NCI-H2081 treated with DMSO at 0.1 percent for 48 hours (cell line): ENCODE measurements around the gene EFNA5.

Experiments
- DNase-seq: peaks from one replicate; lab custom pipeline; 2025; lab: John Stamatoyannopoulos, UW

EFNA5 gene

DNA sequence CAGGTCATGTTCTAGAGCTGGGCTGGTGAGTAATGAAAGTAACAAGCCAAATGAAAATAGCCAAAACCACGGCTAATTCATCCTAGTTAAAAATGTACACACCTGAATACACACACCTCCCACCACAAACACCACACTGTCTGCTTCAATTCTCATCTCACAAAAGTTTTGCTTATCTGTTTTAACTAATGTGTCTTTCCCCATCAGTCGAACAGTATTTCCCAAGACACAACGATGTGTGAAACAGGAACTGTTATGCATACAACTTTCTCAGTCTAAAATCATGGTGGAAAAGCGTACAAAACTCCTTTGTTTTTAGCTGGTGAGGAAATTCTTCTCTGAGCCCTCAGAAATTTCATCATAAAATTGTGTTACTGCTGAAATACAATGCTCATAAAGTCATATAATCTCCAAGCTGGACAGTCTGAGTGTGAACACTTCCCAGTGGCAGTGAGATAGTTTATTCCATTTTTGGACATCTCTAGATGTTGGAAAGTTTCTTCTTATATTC is 242.4 kb downstream of the EFNA5 start:
- no peak for DNase-seq

- no peak for DNase-seq
These were observed 243.9 kb downstream of the EFNA5 start for GRCh38 chr5:107426872-107427271.

DNA sequence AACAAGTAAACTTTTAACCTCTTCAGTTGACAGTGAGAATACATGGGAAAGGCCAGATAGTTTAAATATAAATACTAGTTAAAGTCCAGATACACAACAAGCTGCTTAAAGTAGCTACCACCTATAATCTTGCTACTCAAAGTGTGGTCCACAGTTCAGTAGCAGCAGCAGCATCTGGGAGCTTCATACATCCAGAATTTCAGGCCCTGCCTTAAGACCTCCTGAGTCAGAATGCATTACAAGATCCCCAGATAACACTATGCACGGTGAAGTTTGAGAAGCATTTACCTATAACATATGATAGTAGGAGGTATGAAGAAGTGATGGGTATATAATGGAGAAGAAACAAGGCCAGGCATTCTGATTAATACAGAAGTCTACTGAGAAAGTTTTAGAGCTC is 244.5 kb downstream of the EFNA5 start:
- DNase-seq = no peak

DNA sequence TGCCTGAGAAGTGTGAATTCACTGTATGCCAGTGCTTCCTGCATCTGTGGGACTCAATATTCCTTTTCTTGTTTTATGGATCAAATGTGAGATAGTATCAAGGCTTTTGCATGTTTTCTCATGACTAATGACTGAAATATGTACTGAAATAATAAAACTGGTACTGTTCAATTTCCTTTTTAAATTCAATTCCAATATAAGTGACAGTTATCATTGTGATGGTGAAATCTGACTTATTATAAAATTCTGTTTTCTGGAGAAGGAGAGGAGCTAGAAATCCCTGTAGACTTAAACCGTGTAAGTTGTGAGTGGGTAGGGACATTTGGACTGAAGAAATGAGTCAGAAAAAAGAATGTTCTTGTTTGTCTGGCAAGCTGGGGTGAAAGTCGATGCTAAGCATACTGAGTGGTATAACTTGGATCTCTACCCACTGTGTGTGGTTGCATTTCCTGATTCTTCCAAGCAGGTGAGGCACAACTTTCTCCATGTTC is 245.2 kb downstream of the EFNA5 start:
- no peak for DNase-seq

DNA sequence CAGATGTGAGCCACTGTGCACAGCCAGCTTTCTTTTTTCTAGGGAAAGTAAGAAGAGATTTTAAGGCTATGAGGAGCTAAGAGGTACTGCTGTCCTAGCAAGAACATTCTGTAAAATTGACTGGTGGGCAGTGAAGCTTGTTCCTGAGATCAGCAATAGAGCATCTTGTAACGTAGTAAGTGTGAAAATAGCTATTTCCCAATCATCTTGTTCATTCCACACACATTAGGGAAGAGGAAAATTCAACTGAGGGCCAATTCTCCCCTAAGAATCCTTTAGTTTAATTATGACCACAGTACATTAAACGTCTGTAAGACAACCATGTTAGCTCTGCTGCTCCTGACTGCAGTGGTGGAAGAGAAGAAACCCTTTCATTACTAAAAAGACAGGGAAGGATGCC is 246.2 kb downstream of the EFNA5 start:
- DNase-seq = no peak

DNA sequence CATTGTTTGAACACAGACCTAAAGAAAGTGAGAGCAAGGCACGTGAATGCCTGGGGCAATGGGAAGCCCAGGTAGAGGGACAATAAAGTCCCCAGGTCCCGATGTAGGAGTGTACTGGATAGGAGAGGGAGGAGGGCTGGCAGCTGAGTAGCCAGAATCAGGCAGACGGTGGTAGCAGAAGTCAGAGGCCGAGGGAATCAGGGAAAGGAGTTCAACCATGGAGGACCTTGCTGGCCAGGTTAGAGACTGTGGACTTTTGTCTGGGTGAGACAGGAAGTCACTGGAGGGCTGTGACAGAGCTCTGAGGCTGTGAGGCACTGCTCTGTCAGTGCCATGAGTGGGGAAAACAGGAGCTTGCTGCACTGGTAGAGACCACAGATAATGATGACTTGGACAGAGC is 248.2 kb downstream of the EFNA5 start:
- no peak for DNase-seq

GRCh38 chr5:107419498-107419897 is 251.2 kb downstream of the EFNA5 start:
- no peak for DNase-seq

DNA sequence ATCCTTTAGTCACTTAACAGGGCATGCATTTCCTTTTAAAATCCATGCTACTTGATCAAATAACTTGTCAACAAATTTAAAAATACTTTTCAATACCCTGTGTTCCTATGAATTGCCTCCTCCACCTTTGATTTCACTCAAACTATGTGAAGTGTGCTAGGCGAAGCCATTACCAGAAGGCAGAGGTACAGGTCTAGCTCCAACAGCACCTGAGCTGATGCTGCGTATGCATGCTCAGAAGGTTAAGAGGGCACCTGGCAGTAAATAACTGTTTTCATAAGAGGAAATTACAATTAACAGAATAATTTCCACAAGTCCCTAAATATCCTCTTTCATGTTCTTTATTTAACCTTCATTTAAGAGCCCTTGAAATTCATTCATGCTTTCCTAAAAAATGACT is 251.8 kb downstream of the EFNA5 start:
- DNase-seq = no peak

DNA sequence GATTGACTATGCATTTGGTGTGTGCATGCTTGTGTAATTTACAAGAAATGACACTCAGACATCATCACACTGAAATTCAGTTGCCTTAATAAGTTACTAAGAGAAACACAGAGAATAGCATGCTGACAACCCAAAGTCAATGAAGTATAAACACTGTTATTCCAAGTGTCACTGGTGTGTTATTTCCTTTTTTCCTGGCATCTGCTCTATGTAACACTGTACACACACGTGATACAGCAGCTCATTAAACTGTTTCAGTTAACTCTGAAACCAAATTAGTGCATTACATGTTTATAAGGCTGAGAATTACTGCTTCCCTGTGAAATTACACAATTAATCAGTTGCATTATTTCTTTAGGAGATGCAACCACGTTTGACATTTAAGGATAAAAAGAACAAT is 252.7 kb downstream of the EFNA5 start:
- no peak for DNase-seq

- DNase-seq = no peak
These were observed 255.0 kb downstream of the EFNA5 start for GRCh38 chr5:107415762-107416161.

- no peak for DNase-seq
These were observed 255.9 kb downstream of the EFNA5 start for GRCh38 chr5:107414802-107415201.

DNA sequence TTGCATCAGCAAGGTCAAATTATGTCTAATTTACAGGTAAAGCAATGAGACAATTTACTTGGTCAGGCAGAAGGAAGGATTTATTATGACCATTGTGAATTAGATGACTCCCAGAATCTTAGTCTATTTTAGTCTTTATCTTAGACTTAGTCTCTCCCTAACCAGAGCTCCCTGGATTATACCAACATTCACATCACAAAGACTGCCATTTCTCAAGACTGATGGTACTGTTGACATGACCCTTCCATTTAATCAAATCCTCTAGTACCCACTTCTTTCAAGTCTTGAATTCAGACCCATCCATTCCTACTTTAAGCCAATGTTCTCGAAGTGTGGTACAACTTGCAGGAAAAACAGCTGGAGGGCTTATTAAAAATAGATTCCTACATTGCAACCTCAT is 257.0 kb downstream of the EFNA5 start:
- DNase-seq = no peak

DNA sequence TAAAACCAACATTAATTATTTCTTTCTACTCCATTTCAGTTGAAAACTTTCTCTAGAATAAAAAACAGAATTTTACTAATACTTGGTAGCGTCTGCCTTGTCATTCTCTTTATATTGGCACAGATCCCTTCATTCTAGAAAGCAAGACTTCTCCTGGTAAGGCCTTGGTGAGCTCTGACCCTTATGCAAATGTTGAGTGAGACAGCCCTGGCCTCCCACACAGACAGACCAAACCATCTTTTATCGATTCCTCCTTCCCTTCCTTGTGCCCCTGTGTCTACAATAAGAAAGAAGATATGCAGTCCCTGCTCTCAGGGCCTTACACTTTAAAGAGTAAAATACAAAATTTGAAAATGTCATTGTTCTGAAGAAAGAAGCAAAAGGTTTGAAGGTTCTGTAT is 262.2 kb downstream of the EFNA5 start:
- DNase-seq = no peak

- no peak for DNase-seq
These were observed 262.9 kb downstream of the EFNA5 start for GRCh38 chr5:107407713-107408298.

DNA sequence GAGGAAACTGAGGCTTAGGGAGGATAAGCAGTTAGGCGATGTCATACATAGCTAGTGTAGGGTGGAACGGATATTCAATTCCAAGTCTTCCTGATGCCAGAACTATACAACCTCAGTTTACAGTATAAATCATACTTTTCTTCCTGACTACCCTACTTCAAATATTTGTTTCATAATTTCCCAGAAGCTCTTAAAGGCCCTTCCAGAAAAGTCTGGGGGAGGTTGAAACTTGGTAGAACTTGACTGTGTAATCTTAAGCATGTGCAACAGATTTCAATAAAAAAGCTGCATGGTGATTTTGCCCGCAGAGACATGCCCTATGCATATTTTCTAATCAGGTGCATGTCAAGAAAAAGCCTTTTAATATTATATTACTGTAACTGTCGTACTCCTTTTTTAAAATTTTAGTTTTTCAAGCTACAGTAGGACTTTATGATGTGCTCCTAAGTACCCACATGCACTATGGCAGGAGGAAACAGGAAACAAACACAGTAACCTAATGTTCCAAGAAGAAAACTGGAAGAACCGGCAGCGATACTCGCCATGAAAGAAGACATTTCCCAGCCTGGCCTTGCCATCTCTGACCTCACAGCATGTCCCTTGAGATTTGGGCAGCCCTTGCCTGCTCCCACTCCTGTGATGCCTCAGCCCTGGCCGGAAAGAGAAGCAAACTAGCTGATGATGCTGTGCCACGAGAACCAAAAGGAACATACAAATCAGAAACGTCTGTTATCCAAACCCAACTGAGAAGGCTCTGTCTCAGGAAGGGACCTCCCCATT is 266.0 kb downstream of the EFNA5 start:
- DNase-seq = no peak

DNA sequence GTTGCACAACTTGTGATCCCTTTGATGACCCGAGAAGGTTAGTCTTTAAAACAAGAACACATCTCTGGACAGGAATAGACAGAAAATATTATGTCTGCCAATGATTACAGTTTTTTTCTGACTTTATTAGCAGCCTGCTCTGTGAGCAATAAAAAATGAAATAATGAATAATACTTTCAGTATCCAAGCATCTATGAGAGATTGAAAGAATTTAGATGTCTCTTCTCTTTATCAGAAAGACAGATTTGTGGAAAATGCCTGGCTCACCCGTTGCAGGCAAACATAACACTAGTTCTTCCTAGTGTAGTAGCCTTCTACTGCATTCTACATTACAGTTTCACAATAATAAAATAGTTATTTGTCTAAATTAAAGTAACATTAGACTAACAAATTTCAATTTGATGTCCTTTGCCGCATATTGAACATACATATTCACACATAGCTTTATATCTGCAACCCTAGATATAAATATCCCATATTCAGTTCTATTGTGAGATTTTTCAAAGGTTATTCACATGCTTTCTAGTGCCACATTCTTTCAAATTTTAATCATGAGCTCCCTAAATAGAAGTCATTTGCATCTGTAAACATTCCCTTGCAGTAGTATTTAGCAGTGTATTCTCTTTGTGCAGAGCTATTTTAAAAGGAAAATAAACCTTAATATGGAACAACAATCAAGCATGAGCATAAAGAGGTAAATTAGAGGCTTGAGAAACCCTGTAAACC is 267.3 kb downstream of the EFNA5 start:
- no peak for DNase-seq

DNA sequence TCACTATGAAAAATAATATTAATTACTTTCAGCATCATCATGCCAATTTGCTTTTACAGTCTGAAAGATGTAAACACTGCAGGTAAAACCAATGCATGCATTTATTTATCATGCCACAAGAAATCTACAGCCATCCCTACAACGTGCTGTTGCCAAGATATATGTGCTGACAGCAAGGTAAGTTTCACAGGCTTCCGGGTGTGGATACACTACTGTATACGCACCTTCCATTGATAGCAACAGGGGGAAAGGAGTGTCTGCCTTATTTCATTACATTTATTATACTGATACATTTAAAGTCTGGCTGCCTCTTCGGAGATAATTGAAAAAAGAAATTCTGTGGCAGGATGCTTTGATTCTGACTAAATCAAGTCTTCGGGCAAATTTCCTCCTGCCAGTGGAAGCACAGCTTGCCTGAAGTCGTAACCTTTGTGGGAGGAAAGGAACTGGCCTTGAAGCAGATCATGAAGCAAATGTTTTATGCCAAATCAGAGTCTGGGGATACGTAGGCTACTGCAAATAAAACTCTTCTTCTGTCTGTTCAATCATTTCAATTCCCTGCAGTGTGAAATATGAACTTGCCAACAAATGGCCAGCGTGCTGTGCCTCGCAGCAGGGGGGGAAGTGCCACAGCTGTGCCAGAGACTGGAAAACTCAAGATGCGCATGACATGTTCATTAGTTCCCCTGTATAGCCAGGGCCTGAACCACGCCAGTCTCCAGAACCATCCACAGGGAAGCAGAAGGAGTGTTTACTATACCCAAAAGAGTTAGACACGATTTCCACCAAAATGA is 268.1 kb downstream of the EFNA5 start:
- DNase-seq = peak; percentile 43

DNA sequence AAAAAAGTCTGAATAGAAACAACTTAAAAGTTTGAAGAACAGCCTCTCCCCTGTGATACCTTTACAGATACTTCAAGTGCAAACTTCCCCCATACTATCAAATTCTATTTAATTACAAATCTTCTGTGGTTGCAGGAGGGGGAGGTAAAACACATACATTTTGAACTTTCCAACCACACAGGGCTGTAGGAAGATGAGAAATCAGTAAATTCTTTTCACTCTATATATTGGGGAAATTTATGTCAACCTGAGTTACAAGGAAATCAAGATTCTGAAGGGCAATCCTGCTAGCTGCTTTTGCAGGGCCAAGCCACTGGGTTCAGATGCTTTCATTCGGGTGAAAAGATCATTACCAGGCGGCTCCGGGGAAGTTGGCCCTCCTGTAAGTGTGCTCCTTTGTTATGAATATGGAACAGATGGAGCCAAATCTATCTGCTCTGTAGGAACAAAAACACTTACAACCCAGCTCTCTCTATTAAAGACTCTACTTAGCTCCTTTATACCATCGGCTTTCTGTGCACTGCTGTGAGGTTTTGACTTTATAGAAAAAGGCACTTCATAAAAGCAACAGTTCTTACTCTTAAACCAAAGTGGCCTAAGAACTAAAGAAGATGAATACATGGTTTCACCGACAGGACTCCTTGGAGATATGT is 269.1 kb downstream of the EFNA5 start:
- no peak for DNase-seq

GRCh38 chr5:107400328-107400727 is 270.4 kb downstream of the EFNA5 start:
- DNase-seq = no peak

DNA sequence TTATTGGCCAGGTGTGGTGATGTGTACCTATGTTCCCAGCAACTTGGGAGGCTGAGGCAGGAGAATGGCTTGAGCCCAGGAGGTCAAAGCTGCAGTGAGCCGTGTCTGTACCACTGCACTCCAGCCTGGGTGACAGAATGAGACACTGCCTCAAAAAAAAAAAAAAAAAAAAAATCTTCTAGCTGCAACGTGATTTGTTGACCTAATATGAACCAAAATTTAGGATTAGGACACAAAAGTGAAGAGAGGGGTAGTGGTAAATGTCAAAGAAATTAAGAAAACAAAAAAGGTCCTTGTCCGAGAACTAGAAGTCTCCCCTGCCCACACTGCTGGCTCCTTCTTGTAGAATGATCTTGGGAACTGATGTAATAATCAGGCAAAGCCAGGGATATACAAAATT is 272.0 kb downstream of the EFNA5 start:
- DNase-seq = no peak

GRCh38 chr5:107396351-107396690 is 274.4 kb downstream of the EFNA5 start:
- no peak for DNase-seq
